Activated CD8-positive, alpha-beta memory T cell treated with anti-CD3 and anti-CD28 coated beads for 1 hour (primary cell): Measurements from ENCODE around the gene CARD14.
A peak's percentile ranks its signal among the peaks of the same experiment; 100 is the strongest.

Source experiments
- DNase-seq, 2 donors: peaks; one replicate each; pipeline ENCODE4 v3.0.0-alpha.2; 2020; ENCODE audit warnings: low read depth in 1 of 2; ENCODE audit errors: extremely low read depth in 1 of 2

The CARD14 gene

GRCh38 chr17:80209765-80210164 lies 39.9 kb downstream of the CARD14 start:
- DNase-seq: no peak

GRCh38 chr17:80210348-80211108 lies 40.7 kb downstream of the CARD14 start:
- DNase-seq: no peak

GRCh38 chr17:80212109-80212508 lies 42.3 kb downstream of the CARD14 start:
- no peak for DNase-seq

GRCh38 chr17:80212511-80212910 lies 42.7 kb downstream of the CARD14 start:
- DNase-seq: no peak

GRCh38 chr17:80212962-80213642 lies 43.3 kb downstream of the CARD14 start:
- no peak for DNase-seq

- no peak for DNase-seq
Observed at GRCh38 chr17:80213643-80213975, 43.8 kb downstream of the CARD14 start.

GRCh38 chr17:80214012-80214877 lies 44.4 kb downstream of the CARD14 start:
- no peak for DNase-seq

- no peak for DNase-seq
Observed at GRCh38 chr17:80214878-80215210, 45.0 kb downstream of the CARD14 start.

GRCh38 chr17:80216473-80217456 lies 46.9 kb downstream of the CARD14 start:
- no peak for DNase-seq

GRCh38 chr17:80217703-80218362 lies 48.0 kb downstream of the CARD14 start:
- DNase-seq: no peak

- no peak for DNase-seq
Observed at GRCh38 chr17:80218391-80218790, 48.6 kb downstream of the CARD14 start.

GRCh38 chr17:80219013-80219762 lies 49.4 kb downstream of the CARD14 start:
- DNase-seq: peak; percentile 90 to 92

GRCh38 chr17:80219763-80220053 lies 49.9 kb downstream of the CARD14 start:
- no peak for DNase-seq

GRCh38 chr17:80220054-80220735 lies 50.4 kb downstream of the CARD14 start, which contains the start of the genes SGSH and SLC26A11:
SGSH (minus strand) TSS chr17:80220333; CDS start chr17:80220313, 20 bp downstream.
SLC26A11 (plus strand) TSS chr17:80220427; CDS start chr17:80221561, 1,134 bp downstream.
- peak; percentile 13 to 47 for DNase-seq

- no peak for DNase-seq
Observed at GRCh38 chr17:80220736-80221215, 50.9 kb downstream of the CARD14 start.

- DNase-seq: no peak
Observed at GRCh38 chr17:80221351-80222105, 51.7 kb downstream of the CARD14 start.

- no peak for DNase-seq
Observed at GRCh38 chr17:80222376-80223141, 52.7 kb downstream of the CARD14 start.
